Esophagus squamous epithelium (tissue), 4 donors: ENCODE measurements around the gene CCDC182.

Experiments used
- POLR2A ChIP-seq, 4 donors: fragments of 450-650 bp; IDR thresholded peaks; one replicate each; pipeline ENCODE4 v1.6.1; 2017; ENCODE audit warnings: antibody characterized with exemption in 4 of 4, mild to moderate bottlenecking in 4 of 4, moderate library complexity in 3 of 4
- TF ChIP-seq, protein P1 (sequence below), 6 experiments: fragments of 450-650 bp in 4 of 6; fragments of 200-600 bp in 2 of 6; sonication (generic) in 2 of 6; IDR thresholded peaks; one replicate each; pipeline ENCODE4 v1.5.1; 2016 to 2019; ENCODE audit warnings: antibody characterized with exemption in 6 of 6, mild to moderate bottlenecking in 4 of 6, moderate library complexity in 4 of 6

DNA sequence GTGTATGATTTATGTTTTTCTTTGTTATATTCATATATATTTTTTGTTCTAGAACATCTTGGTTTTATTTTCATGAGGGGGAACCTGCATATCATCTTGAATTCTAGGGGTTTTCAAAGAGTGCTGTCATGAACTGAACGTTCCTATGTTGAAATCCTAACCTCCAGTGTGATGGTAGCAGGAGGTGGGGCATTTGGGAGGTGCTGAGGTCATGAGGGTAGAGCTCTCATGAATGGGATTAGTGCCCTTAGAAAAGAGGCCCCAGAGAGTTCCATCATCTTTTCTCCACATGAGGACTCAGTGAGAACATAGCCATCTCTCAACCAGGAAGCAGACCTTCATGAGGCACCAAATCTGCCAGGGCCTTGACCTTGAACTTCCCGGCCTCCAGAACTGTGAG is 34.6 kb upstream of the CCDC182 start:
- TF ChIP-seq, protein P1, sequence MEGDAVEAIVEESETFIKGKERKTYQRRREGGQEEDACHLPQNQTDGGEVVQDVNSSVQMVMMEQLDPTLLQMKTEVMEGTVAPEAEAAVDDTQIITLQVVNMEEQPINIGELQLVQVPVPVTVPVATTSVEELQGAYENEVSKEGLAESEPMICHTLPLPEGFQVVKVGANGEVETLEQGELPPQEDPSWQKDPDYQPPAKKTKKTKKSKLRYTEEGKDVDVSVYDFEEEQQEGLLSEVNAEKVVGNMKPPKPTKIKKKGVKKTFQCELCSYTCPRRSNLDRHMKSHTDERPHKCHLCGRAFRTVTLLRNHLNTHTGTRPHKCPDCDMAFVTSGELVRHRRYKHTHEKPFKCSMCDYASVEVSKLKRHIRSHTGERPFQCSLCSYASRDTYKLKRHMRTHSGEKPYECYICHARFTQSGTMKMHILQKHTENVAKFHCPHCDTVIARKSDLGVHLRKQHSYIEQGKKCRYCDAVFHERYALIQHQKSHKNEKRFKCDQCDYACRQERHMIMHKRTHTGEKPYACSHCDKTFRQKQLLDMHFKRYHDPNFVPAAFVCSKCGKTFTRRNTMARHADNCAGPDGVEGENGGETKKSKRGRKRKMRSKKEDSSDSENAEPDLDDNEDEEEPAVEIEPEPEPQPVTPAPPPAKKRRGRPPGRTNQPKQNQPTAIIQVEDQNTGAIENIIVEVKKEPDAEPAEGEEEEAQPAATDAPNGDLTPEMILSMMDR (IDR thresholded peaks at IDR 0.05), result no peak
- no peak for TF ChIP-seq POLR2A (IDR thresholded peaks at IDR 0.05)
